Measurements from ENCODE around the gene DDTL. TPM values are rescaled to one million over a fixed set of nuclear protein-coding genes. Genes with fewer than 3 reads are reported as not detected.

The DDTL gene
- total and polyA plus RNA-seq, 8 donors: 2.7 to 53.6 (median 4.5) TPM; not detected in 2

- TF ChIP-seq CTCF (IDR thresholded peaks at IDR 0.05) (no peak), POLR2AphosphoS5 (IDR thresholded peaks at IDR 0.05) (no peak), POLR2A (IDR thresholded peaks at IDR 0.05) (no peak), EP300 (IDR thresholded peaks at IDR 0.05) (no peak)
- no peak for DNase-seq
- peak overlapping the region in 2 of 5 donors; percentile 16 to 54 for H3K27ac ChIP-seq
- H3K9me3 ChIP-seq: no peaks in the 10 kb centered on the region
- no peak overlapping the region for H3K4me3 ChIP-seq
- no peaks in the 10 kb centered on the region for H3K27me3 ChIP-seq
- intact Hi-C loops (cut with DNase I; ENCODE audit: low total_unique reads): loop anchor here (5.0 kb wide), 1 partner anchor 71 kb away; no protein-coding TSS in a partner anchor
- H3K4me1 ChIP-seq: peaks cover 16 to 51% (median 32%) of the 10 kb centered on the region in 4 donors
- no peaks in the 10 kb centered on the region for H3K36me3 ChIP-seq
- 83 to 94% (median 93%) methylated on average over 1 of the region's 1 CpG for WGBS, 5 donors
These were observed 41.3 kb downstream of the DDTL start for GRCh38 chr22:24008022-24008283.

DNA sequence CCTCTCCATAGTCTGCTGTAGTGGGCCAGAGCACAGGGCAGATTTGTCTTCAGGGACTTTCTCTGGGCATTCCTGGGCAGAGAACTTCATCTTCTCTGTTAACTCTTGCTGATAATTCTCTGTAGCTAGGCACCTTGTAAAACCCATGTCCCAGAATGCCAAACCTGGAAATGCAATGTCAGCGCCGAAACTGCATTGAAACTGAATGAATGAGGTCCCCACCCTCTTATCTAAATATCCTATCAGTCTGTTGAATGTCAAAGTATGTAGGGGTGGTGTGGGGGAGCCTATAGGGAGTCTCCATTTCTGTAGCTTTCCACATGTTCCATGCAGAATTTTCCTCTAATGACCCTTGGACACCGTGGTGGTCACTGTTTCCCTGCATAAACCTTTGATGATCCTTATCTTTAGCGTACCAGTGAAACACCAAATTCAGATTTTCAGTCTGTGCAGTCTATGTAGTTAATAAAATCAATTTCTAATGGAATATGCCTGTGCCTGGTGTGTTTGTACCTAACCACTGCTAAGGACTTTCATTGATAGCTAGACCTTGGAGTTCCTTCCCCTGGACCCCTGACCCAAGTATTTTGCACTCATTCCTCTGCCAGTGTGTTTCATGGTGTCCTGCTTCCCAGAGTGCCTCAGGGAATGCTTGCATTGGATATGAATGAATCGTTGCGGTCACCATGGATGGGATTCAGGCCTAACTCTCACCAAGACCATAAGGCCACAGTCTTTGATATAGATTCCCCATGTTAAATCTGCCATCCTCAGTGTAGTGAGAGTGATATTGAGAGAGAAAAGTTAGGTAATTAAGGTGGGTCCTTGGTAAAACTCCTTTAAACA is 41.9 kb downstream of the DDTL start:
- peaks cover 21 to 57% (median 39%) of the 10 kb centered on the region in 4 donors for H3K4me1 ChIP-seq
- no peak for TF ChIP-seq EP300 (IDR thresholded peaks at IDR 0.05)
- no peak for TF ChIP-seq POLR2AphosphoS5 (IDR thresholded peaks at IDR 0.05)
- no peak for TF ChIP-seq CTCF (IDR thresholded peaks at IDR 0.05)
- TF ChIP-seq POLR2A (IDR thresholded peaks at IDR 0.05): no peak
- intact Hi-C loops (cut with DNase I; ENCODE audit: low total_unique reads): loop anchor here (5.0 kb wide), 1 partner anchor 71 kb away; no protein-coding TSS in a partner anchor
- no peak for DNase-seq
- H3K36me3 ChIP-seq: no peaks in the 10 kb centered on the region
- H3K27ac ChIP-seq: peak overlapping the region in 4 of 5 donors; percentile 13 to 54 (median 18)
- no peaks in the 10 kb centered on the region for H3K27me3 ChIP-seq
- no peak overlapping the region for H3K4me3 ChIP-seq
- no peaks in the 10 kb centered on the region for H3K9me3 ChIP-seq
- WGBS, 5 donors: 50 to 71% (median 58%) methylated on average over 6 of the region's 6 CpGs

GRCh38 chr22:24009227-24010017 is 42.7 kb downstream of the DDTL start:
- TF ChIP-seq CTCF (IDR thresholded peaks at IDR 0.05) (no peak), POLR2AphosphoS5 (IDR thresholded peaks at IDR 0.05) (peak in 1 of 3 donors; percentile 16)
- H3K9me3 ChIP-seq: no peaks in the 10 kb centered on the region
- H3K27ac ChIP-seq: peak overlapping the region; percentile 13 to 54 (median 16)
- H3K36me3 ChIP-seq: no peaks in the 10 kb centered on the region
- intact Hi-C loops (cut with DNase I; ENCODE audit: low total_unique reads): loop anchor here (5.0 to 10.0 kb wide), 2 partner anchors 72 to 145 kb away; no protein-coding TSS in a partner anchor
- no peaks in the 10 kb centered on the region for H3K27me3 ChIP-seq
- no peak overlapping the region for H3K4me3 ChIP-seq
- DNase-seq: no peak
- H3K4me1 ChIP-seq: peaks cover 21 to 62% (median 42%) of the 10 kb centered on the region in 4 donors
- WGBS, 5 donors: 58 to 70% (median 60%) methylated on average over 7 of the region's 7 CpGs

GRCh38 chr22:24010018-24010391 is 43.3 kb downstream of the DDTL start:
- 89 to 96% (median 96%) methylated on average over 2 of the region's 2 CpGs for WGBS, 5 donors
- H3K4me3 ChIP-seq: no peak overlapping the region
- intact Hi-C loops (cut with DNase I; ENCODE audit: low total_unique reads): loop anchor here (10.0 kb wide), 1 partner anchor 145 kb away; no protein-coding TSS in a partner anchor
- no peaks in the 10 kb centered on the region for H3K9me3 ChIP-seq
- H3K36me3 ChIP-seq: no peaks in the 10 kb centered on the region
- H3K27me3 ChIP-seq: no peaks in the 10 kb centered on the region
- no peak for DNase-seq
- H3K27ac ChIP-seq: peak overlapping the region in 2 of 5 donors; percentile 54 to 86
- H3K4me1 ChIP-seq: peaks cover 21 to 61% (median 42%) of the 10 kb centered on the region in 4 donors
- no peak for TF ChIP-seq POLR2AphosphoS5 (IDR thresholded peaks at IDR 0.05)
- TF ChIP-seq POLR2A (IDR thresholded peaks at IDR 0.05): no peak
- TF ChIP-seq CTCF (IDR thresholded peaks at IDR 0.05): no peak
- no peak for TF ChIP-seq EP300 (IDR thresholded peaks at IDR 0.05)
